Urinary bladder (tissue), 4 donors: ENCODE data around the gene SH2D4B. TPM values are rescaled to one million over a fixed set of nuclear protein-coding genes. Genes with fewer than 3 reads are reported as not detected.

ENCODE experiments used
- DNase-seq: peaks from one replicate; pipeline ENCODE4 v3.0.0-alpha.2; 2015; ENCODE audit errors: extremely low spot score
- H3K27ac ChIP-seq: one replicate; pipeline ENCODE4 v1.5.1; 2013; ENCODE audit warnings: low read depth, mild to moderate bottlenecking, moderate library complexity
- H3K36me3 ChIP-seq: one replicate; pipeline ENCODE4 v1.6.1; 2013; ENCODE audit warnings: mild to moderate bottlenecking, moderate library complexity; ENCODE audit not compliant: insufficient read depth
- H3K4me1 ChIP-seq: one replicate; pipeline ENCODE4 v1.6.1; 2013; ENCODE audit warnings: mild to moderate bottlenecking, moderate library complexity; ENCODE audit not compliant: insufficient read depth
- H3K4me3 ChIP-seq: one replicate; pipeline ENCODE4 v1.5.1; 2013; ENCODE audit warnings: low read depth, low read length
- WGBS: extraction: QIAGEN DNeasy Blood & Tissue Kit; methylation state at CpG from one replicate; pipeline ENCODE4 v1.1.7; 2013; 5-methylcytosine and 5-hydroxymethylcytosine counted together
- polyA plus RNA-seq: library from polyadenylated mRNA; stranded (reverse); fragments of 200-250 nt; gene quantifications from one replicate; pipeline ENCODE4 v1.2.3, GENCODE V29; 2013
- total RNA-seq: library from RNA; depleted of rRNA; stranded (reverse); fragments of >200 nt; gene quantifications from one replicate; pipeline ENCODE4 v1.2.3, GENCODE V29; 2014
- donor health status: healthy with polysubstance abuse.
- donor health status: healthy.

SH2D4B gene
- total and polyA plus RNA-seq, 2 donors, result 0.16 TPM; not detected in 1

DNA sequence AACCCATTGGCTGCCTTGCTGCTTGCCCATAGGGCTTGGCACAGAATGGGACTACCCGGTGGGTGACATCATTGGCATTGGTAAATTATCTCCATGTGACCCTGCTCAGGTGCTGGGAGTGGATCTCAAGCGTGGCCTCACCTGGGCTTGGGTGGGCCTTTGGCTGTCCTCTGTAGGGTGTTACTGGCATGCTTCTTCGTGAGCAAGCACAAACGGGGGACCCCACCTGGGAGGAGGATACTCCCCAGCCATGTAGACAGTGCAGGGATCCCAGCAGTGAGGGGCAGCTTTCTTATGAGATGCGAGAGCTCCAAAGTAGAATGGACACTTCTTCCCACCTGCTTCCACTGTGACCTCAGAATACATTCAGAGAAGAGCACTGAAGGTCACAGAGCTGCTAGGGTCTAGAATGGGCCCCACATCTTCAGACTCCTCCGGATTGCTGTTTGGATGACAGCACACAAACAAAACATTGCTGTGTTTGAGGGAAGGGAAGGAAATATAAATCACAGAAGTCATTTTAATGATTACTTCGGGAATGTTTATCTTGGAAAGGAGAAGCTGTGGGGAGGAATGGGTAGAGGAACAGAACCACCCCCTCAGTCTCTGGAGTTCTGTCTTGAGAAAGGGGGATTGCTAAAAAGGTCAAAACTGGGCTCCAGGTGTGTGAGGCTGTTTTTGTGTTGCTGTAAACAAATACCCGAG, 75.9 kb downstream of the SH2D4B start:
- 69% methylated on average over 8 of the region's 8 CpGs for WGBS

DNA sequence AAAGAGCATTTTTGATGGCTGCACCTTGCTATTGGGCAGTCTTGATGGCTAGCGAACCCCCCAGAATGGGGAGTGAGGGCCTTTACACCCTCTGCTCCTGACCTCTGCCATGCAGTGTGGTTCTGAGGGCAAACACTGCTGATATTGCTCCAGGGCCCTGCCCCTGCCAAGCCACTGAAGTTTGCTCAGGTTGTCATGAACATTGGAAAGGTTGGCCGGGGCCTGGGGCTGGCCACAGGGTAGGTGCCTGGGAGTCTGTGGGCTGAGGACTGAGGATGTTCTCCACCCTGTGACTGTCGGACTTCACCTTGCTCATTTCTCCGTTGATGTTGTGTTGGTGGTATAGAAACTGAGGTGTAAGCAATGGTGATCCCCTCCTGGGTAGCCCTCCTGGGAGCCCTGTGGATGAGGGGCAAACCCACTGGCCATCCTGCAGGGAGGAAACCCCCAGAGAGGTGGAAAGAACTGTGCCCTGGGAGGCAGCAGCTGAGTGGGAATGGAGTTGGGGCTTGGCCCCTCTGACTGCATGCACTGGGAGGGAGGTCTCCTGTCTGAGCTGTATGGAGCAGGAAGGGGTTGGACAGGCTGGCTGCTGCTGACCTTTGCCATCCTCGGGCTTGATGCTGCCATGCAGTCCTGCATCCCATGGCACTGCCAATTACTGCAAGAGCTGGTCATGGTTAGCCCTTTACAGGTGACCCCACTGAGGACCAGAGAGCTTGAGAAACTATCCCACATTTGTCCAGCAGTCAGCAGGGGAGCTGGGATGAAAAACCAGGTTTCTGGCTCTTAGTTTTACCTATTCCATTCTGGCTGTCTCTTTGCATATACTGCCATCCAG, 77.1 kb downstream of the SH2D4B start:
- 94% methylated on average over 5 of the region's 5 CpGs for WGBS

More for the DNA sequence above, 75.9 kb downstream of the SH2D4B start:
- Histone ChIP-seq H3K27ac (no peak overlapping the region), H3K4me3 (no peak overlapping the region), H3K36me3 (no peaks in the 10 kb centered on the region), H3K4me1 (peaks cover 2% of the 10 kb centered on the region)
- DNase-seq, result no peak

GRCh38 chr10:80617807-80618206, 80.1 kb downstream of the SH2D4B start:
- Histone ChIP-seq H3K27ac (no peak overlapping the region), H3K4me3 (no peak overlapping the region), H3K36me3 (no peaks in the 10 kb centered on the region), H3K4me1 (peaks cover 2% of the 10 kb centered on the region)
- 91% methylated on average over 3 of the region's 3 CpGs for WGBS
- no peak for DNase-seq

More for the DNA sequence above, 77.1 kb downstream of the SH2D4B start:
- DNase-seq, result no peak
- no peaks in the 10 kb centered on the region for H3K36me3 ChIP-seq
- H3K4me3 ChIP-seq, result no peak overlapping the region
- H3K4me1 ChIP-seq, result peaks cover 2% of the 10 kb centered on the region
- no peak overlapping the region for H3K27ac ChIP-seq

- no peak overlapping the region for H3K4me3 ChIP-seq
- no peak for DNase-seq
- H3K27ac ChIP-seq, result no peak overlapping the region
- no peaks in the 10 kb centered on the region for H3K36me3 ChIP-seq
- 84% methylated on average over 5 of the region's 5 CpGs for WGBS
- H3K4me1 ChIP-seq, result peaks cover 2% of the 10 kb centered on the region
These were observed 81.3 kb downstream of the SH2D4B start for GRCh38 chr10:80619036-80619435.

- 74% methylated on average over 3 of the region's 3 CpGs for WGBS
- no peaks in the 10 kb centered on the region for H3K4me1 ChIP-seq
These were observed 84.5 kb downstream of the SH2D4B start for GRCh38 chr10:80622153-80622552.

DNA sequence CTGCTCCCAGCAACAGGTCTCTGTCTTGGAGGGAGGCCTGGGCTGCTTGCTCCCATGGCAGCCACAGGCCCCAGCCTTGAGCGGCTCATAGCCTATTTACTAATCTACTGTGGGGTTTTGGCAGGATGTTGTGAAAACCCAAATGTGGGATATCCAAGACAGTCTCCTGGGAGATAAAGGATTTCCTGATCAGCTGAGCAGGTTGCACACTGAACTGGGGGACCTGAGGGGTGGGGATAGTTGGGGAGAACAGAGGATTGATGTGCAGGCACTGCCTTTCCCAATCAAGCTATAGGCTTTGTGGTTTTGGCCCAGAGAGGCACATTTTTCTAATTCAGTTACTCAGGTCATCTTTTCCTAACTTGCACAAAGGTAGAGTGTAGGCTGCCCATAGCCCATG, 92.6 kb downstream of the SH2D4B start:
- H3K4me3 ChIP-seq, result no peak overlapping the region
- no peaks in the 10 kb centered on the region for H3K4me1 ChIP-seq
- no peaks in the 10 kb centered on the region for H3K36me3 ChIP-seq
- WGBS, result 66% methylated on average over 1 of the region's 1 CpG
- DNase-seq, result no peak
- no peak overlapping the region for H3K27ac ChIP-seq

More at GRCh38 chr10:80622153-80622552, 84.5 kb downstream of the SH2D4B start:
- DNase-seq, result no peak
- Histone ChIP-seq H3K27ac (no peak overlapping the region), H3K4me3 (no peak overlapping the region), H3K36me3 (no peaks in the 10 kb centered on the region)

DNA sequence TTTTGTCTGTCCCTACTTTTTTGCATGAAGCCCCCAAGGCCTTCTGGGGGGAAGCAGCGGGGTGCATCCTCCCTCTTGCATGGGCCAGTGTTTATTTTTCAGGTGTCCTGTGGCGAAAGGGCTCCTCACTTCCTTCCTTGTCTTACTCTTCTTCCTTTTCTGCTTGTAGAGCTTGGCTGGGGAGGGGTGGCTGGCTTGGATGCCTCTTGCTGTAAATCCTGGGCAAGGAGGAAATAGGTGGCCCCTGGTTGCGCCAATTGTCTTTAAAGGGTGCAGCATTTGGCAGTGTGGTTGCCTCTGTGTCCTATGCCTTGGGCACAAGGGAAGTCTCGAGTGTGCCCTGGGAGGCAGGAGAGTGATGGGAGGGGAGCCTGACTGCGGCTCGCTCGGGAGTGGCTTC, 95.0 kb downstream of the SH2D4B start:
- DNase-seq, result no peak
- Histone ChIP-seq H3K27ac (no peak overlapping the region), H3K4me3 (no peak overlapping the region), H3K4me1 (no peaks in the 10 kb centered on the region), H3K36me3 (no peaks in the 10 kb centered on the region)
- WGBS, result 88% methylated on average over 7 of the region's 7 CpGs

DNA sequence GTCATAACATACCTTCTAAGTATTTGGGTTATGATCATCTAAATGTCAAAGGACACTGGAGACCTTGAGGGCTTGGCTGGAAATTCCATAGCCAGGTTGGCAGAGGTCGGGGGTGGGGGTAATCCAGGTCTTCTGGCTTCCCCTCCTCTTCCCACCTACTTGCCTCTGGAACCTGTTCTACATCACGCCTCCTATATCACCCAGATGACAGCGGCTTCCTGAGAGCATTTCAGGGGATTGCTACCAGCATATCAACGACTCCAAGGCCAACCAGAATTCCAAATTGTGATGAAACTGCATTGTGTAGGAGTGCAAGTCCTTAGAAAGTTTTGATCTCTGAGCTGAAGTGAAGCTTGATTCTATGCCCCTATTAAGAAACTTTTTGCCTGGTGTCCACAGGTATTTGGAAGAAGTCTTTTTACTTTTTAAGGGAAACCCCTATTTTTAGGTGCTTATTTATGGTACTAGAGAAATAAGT, 95.7 kb downstream of the SH2D4B start:
- Histone ChIP-seq H3K27ac (no peak overlapping the region), H3K36me3 (no peaks in the 10 kb centered on the region), H3K4me1 (no peaks in the 10 kb centered on the region), H3K4me3 (no peak overlapping the region)
- DNase-seq, result no peak
- WGBS, result 61% methylated on average over 4 of the region's 4 CpGs

DNA sequence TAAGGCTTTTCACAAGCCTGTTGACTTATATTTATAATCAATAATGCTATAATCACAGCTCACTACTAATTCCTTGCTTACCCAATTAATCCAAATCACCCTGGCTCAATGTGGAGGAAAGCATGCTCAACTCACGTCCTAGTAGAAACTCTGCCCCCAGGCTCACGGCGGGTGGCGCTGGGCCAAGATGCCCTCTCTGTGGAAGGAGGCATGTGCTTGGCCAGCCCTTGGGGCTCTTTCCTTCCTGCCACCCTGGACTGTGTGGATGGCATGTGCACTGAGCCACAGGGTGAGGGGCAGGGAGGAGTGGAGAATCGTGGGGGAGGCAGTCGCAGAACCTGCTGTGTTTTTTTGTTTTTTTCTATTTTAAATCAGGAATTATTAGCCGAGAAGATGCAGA, 96.2 kb downstream of the SH2D4B start:
- Histone ChIP-seq H3K4me1 (no peaks in the 10 kb centered on the region), H3K36me3 (no peaks in the 10 kb centered on the region), H3K4me3 (no peak overlapping the region), H3K27ac (no peak overlapping the region)
- 84% methylated on average over 7 of the region's 7 CpGs for WGBS
- no peak for DNase-seq

DNA sequence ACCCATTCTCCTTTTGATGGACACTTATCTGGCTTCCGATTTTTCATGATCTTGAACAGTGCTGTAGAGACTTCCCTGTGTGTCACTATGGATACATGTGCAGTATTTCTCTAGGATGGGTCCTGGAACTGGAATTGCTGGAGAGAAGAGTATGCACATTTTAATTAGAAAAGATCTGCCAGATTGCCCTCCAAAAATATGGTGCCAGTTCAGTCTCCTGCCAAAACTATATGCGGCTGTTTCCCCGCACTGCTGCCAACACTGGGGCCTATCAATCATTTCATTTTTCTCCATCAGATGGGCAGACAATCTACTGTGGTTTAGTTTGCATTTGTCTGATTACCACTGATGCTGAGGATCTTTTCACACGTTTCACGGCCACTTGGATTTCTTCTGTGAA, 105.0 kb downstream of the SH2D4B start:
- DNase-seq, result no peak
- no peaks in the 10 kb centered on the region for H3K36me3 ChIP-seq
- peaks cover 2% of the 10 kb centered on the region for H3K4me1 ChIP-seq
- 81% methylated on average over 5 of the region's 5 CpGs for WGBS
- H3K27ac ChIP-seq, result no peak overlapping the region
- no peak overlapping the region for H3K4me3 ChIP-seq

DNA sequence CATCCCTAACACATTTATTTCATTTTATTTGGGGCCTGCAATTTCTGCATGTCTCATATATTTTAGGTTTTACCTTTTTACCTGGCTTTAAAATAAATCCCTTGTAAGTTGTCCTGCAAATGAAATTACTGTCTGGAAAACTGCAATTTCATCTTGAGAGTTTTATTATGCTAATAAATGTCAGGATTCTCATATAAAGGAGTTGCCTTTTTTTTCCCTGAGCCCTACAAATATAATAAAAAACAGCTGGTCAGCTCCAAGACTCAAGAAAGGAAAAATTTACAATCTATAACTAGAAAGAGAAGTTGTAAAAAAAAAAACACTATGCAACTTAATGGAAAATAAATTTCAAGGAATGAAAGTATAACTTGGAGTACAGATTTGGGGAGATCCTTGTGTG, 108.7 kb downstream of the SH2D4B start:
- H3K4me3 ChIP-seq, result no peak overlapping the region
- H3K36me3 ChIP-seq, result no peaks in the 10 kb centered on the region
- DNase-seq, result no peak
- no peak overlapping the region for H3K27ac ChIP-seq
- peaks cover 2% of the 10 kb centered on the region for H3K4me1 ChIP-seq

DNA sequence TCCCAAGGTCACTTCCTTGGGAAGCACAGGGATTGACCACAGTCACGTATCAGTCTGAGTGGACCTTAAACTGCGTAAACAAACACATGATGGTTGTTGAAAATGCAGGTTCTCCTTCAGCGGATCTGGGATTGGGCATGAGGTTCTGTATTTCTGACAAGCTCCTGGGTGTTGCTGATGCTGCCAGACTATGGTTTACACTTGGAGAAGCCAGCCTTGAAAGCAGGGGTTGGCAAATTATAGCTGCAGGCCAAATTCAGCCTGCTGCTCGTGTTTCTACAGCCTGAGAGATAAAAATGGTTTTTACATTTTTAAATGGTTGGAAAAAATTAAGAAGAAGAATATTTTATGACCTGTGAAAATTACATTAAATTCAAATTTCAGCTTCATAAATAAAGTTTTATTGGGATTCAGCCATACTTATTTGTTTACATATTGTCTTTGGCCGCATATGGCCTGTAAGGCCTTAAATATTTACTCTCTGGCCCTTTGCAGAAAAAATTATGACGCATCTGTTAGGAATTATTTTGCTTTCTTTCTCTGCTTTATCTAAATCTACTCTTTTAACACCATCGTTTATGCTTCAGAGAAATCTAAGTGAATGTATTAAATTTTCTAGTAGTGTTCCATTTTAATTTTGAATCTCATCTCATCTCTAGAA, 109.6 kb downstream of the SH2D4B start:
- H3K4me1 ChIP-seq, result peaks cover 2% of the 10 kb centered on the region
- 49% methylated on average over 7 of the region's 7 CpGs for WGBS
- no peak overlapping the region for H3K27ac ChIP-seq
- no peaks in the 10 kb centered on the region for H3K36me3 ChIP-seq
- no peak overlapping the region for H3K4me3 ChIP-seq
- DNase-seq, result no peak

GRCh38 chr10:80648106-80648505, 110.4 kb downstream of the SH2D4B start:
- Histone ChIP-seq H3K4me3 (no peak overlapping the region), H3K27ac (no peak overlapping the region), H3K36me3 (no peaks in the 10 kb centered on the region), H3K4me1 (peaks cover 2% of the 10 kb centered on the region)
- 59% methylated on average over 5 of the region's 5 CpGs for WGBS
- no peak for DNase-seq
